Renal cortical epithelial cell (primary cell): ENCODE results near the gene ARHGDIA. TPM values are rescaled to one million over a fixed set of nuclear protein-coding genes. Genes with fewer than 3 reads are reported as not detected.
"Not testable (repeated sequence)": the region's sequence is repeated elsewhere in the genome, so short reads cannot be mapped to it uniquely, and the experiment has no call there.

Experiments used
- DNase-seq: peaks from one replicate; pipeline ENCODE4 v3.0.0-alpha.2; 2011; ENCODE audit warnings: low read depth
- total RNA-seq: library from RNA; depleted of rRNA; stranded (reverse); fragments of >200 nt; gene quantifications from 2 replicates; pipeline ENCODE4 v1.2.3, GENCODE V29; 2014

ARHGDIA gene
- total RNA-seq = 161 and 237 TPM in 2 replicates

DNA sequence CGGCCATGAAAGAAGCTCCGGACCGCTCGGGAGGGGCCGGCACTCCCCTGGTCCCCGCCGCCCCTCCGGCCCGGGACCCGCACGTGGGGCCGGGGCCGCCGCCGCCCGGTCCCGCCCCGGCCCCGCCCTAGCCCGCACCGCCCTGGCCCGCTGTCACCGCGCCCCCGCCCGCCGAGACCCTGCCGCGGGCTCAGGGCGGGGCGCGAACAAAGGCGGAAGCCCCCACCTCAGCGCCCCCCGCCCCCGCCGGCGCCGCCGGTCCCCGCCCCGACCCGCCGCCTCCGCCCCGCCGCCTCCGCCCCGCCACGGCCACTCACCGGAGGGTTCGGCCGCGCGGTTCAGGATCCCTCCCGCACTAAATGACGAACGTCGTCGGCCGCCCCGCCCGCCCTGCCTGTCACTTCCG lies at the start of gene ARHGDIA:
Gene ARHGDIA, minus strand, starts transcription at position 357 of the 406 bp plus-strand sequence. CDS start 1,407 bp downstream, outside the sequence.
- no peak for DNase-seq

DNA sequence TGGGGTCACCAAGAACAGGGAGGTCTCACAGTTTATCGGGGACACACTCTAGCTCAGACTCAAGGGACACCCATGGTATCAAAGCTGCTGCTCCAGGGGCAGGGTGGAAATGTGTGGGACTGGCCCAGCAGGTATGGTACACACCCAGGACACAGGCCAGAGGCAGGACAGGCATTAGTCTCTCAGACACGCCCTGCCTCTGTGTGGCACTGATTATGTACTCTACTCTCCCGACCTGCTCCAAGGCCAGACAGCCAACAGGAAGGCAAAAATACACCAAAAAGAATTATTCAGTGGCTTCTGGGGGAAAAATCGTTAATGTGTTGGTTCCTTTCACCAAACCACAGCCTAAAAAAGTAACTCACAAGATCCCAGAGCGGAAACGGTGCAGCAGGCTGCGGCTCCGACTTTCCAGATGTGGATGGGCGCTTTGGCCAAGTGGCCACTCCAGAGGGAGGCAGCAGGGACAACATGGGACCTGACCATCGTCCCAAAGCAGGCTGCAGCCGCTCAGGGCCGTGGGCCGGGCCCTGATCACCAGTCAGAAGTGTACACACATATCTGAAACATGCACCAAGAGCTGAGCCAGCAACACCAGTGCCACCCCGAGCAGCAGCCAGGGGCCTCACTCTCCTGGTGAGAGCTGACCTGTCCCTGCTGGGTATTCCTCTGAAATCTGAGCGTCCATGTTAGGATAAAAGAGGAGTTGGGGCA lies 47.9 kb upstream of the ARHGDIA start:
- no peak for DNase-seq

DNA sequence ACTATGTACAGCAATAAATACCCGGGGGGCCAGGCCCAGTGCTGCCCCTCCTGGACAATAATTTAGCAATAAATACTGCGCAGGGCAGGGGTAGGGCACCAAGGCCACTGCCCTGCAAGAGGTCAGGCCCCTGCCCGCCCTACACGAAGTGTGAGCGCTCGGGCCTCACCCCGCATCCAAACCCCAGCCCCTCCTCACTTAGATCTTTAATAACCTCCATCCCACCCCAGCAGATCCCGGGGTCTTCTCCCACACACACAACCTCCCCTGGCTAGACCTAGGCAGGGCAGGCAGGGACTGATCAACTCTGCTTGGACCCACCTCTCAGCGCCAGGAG lies 47.2 kb upstream of the ARHGDIA start:
- not testable (repeated sequence) for DNase-seq

DNA sequence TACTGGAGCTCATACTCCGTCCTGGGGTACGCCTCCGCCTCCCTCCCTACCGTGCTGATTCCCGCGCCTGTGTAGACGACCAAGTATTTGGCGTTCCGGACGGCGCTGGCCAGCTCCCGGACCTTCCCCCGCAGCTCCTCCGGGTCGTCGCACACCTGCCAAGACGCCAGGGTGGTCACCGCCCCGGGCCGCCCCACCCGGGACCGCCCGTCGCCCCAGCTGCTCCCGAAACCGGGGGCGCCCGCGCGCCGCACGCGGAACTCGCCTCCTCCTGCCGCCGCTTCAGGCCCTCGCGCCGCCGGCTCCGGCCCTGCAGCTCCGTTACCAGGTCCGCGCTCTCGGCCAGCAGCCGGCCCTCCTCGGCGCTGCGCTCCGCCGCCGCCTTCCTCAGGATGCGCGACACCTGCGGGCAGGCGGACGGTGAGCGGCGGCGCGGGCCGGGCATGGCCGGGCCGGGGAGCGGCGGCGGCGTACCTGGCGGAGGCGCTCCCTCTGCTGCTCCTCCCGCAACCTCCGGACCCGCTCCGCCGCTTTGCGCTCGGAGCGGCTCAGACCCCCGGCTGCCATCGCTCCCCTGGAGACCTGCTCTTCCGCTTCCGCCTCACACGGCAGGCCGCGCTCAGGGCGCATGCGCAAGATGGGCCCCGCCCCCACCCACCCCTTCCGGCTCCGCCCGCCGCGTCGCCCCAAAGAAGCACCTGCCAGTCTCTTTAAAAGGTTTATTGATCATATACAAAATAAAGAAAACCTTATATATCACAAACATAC lies 46.6 kb upstream of the ARHGDIA start, which contains the start of gene SIRT7:
Gene SIRT7, minus strand, starts transcription at position 612 of the 768 bp plus-strand sequence. Its CDS starts 45 bp downstream, at position 567.
- DNase-seq = no peak

DNA sequence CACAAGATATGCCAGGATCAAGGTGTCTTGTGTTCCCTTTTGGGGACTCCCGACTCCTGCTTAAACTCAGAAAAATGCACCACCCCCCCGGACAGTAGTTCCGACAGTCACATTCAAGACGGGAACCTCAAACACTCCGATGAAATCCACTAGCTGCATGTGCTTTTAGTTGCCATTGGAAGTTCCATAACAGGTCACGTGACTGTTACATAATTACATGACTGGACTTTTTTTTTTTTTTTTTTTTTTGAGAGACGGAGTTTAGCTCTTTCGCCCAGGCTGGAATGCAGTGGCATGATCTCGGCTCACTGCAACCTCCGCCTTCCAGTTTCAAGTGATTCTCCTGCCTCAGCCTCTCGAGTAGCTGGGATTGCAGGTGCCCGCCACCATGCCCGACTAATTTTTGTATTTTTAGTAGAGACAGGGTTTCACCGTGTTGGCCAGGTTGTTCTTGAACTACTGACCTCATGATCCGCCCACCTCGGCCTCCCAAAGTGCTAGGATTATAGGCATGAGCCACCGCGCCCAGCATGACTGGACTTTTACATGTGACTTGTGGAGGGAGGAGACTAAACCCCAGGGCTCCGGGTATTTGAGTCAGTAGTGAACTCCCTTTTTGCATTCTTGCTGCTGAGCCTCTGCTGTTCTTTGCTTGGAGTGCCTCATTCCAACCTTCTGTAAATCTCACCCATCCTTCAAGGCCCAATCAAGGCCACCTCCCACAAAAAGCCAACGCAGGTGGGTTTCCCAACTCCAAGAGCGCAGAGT lies 45.3 kb upstream of the ARHGDIA start:
- peak; percentile 74 for DNase-seq

DNA sequence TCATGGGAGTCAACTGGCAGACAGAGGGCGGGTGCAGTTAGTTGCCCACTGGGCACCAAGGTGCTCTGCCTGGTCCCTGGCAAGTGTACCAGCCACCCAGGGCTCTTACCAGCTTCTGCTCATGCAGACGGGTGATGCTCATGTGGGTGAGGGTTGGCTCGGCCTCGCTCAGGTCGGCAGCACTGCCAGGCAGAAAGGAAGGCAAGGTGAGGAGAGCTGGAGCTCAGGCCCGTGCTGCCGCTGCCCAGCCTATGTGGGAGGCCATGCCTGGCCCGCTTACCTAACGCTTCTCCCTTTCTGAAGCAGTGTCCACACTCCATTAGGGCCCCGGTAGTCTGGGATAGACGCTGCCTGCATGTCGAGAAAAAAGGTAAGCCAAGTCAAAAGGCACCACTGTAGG lies 44.2 kb upstream of the ARHGDIA start:
- no peak for DNase-seq

DNA sequence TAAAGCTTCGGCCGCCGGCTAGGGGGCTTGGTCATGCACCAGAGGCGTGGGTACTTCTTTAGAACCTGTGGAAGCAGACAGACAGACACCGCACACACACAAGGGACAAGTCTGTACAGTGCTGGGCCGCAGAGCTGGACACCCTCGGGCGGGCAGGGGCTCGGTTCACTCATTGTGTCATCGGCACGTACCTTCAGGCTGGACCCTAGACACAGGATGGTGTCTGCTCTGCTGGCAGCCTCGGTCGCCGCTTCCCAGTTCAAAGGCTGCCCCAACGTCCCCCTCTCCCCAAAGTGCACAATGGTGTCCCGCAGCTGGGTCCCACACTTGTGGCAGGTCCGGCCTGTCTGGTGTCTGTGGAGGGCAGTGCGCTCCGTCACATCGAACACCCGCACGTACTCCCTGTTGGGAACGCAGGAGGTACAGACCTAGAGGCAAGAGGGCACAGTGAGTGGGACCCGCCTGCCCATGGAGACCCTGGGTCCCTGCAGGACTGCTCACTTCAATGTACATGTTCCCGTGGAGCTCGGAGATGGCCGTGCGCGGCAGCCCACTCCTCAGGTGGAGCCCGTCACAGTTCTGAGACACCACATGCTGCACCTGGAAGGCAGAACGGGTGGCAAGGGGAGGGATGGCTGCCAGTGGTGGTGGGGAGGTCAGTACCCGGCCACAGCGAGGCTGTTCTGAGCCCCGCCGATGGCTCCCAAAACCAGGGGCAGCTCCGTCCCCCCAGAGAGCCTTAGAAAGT lies 43.1 kb upstream of the ARHGDIA start:
- DNase-seq = no peak

DNA sequence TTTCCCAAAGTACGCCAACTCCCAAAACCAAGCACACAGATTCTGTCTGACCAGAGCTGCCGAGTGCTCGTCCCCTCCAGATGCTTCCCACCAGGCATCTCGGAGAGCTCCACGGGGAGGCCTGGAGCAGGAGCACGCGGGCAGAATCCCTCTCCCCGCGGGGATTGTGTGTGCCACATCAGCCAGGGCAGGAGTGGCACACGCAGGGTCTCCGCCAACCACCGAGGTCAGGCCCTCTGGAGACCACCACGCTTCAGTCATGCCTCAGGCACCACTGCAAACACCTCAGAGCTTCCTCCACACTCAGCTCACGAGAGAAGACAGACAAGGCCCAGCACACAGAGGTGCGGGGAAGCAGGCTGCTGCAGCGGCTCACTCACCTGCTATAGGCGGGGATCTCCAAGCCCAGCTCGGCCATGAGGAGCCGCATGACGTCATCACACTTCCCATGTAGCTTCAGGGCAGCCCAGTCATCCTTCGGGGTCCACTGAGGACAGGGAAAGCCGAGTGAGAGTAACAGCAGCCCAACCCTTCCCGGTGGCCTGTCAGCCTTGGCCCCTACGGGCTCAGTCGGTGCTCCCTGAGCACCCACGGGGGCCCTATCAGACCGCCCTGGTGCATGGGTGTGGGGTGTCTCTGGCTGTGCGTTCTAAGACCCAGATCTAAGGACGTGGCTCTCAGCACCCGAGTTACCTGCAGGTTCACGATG lies 42.4 kb upstream of the ARHGDIA start:
- no peak for DNase-seq

DNA sequence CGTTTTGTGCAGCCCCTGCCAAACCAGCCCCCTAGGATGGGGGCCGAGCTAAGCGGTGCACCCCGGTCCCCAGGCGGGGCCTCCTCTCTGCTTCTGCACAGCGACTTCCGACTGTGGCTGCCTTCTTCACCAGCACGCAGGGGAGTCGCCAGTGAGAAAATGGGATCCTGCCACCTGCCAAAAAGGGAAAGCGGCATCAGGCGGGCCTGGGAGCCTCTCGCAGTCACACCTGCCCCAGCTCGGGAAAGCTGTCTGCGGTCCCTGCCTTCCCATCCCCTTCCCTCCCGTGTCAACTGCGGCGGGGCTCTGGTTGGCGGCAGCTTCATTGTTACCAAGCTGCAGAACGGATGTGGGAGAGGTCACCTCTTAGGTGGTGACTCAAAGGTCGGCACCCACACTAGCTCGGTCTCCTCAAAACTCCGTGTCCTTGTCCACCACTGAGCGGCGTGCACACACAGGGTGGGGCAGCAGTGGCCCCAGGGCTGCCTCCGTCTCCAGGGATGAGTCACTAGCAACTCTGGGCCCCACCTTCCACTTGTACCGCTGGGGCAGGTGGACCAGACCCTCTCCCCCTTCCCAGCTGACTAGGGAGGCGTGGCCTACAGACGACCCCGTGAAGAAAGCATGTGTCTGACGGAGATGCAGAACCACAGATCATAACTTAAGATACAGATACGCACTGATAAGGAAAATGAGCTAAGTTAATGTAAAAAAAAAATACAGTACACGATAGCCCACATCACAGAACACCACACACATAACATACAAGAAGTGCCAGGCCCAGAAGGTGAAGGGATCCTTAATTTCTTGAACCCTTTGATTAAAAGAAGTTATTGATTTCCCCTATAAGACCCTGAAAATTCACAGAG lies 41.5 kb upstream of the ARHGDIA start:
- DNase-seq = no peak

DNA sequence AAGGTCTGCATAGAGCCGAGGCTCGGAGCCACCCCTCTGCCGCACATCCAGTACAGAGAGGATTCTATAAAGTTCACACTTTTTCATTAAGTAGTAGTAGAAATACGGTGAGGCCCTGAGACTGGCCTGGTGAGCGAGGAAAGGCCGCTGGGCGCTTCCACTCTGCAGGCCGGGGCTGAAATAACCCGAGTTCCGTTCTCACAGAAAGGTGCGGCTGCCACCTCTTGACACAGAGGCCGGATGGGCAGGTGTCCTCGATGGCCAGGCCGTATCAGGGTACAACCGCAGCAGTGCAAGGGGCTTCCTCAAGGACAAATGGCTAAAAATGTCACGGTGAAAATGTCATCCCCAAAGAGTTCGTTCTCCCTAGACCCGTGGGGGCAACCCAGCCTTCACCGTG lies 40.8 kb upstream of the ARHGDIA start:
- no peak for DNase-seq

DNA sequence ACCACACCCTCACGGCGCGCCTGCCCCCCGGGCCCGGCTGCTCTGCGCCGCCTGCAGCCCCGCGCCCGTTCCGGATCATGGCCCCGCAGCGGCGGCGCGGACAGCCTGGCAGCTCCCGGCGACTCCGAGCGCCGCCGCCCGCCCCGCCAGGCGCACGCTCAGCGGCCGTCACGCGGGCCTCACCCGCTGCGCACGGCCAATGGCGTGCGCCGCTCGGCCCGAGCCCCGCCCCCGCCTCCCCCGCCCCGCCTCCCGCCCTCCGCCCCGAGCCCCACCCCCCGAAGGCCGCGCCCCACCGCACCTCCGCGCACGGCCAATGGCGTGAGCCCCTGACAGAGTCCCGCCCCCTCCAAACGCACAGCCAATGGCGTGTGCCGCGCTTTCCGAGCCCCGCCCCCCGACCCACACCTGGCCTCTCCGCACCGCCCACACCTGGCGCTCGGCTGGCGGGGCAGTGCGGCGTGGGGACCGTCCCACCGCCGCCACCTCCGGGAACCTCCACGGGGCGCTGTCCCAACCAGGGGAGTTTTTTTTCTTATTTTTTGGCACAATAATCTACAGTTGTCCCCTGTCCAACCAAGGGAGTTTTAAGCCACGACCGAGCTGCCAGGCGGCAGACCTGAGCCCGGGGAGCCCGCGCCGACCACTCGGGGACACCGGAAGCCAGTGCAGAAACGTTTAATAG lies 40.3 kb upstream of the ARHGDIA start, which contains the start of gene PCYT2:
Gene PCYT2, minus strand, starts transcription at position 123 of the 685 bp plus-strand sequence. Its CDS starts 44 bp downstream, at position 79.
- peak; percentile 48 for DNase-seq

DNA sequence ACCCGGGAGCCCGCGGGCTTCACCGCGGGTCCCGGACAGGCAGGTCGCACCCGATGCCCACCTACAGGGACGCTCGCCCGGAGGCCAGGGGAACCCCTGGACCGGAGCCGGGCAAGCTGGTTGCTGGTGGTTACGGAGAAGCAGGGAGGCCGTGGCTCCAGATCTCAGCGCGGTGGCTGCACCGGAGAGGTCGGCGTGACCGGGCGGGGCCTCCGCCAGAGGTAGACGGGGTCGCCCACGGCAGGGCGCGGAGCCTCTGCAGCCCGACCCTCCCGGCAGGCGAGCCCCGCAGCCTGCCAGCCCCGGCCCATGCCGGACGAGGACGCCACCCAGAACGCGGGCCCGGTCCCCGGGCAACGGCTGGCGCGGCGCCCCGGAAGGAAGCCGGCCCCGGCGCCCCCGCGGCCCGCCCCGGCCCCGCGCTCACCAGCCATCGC lies 39.7 kb upstream of the ARHGDIA start:
- no peak for DNase-seq

DNA sequence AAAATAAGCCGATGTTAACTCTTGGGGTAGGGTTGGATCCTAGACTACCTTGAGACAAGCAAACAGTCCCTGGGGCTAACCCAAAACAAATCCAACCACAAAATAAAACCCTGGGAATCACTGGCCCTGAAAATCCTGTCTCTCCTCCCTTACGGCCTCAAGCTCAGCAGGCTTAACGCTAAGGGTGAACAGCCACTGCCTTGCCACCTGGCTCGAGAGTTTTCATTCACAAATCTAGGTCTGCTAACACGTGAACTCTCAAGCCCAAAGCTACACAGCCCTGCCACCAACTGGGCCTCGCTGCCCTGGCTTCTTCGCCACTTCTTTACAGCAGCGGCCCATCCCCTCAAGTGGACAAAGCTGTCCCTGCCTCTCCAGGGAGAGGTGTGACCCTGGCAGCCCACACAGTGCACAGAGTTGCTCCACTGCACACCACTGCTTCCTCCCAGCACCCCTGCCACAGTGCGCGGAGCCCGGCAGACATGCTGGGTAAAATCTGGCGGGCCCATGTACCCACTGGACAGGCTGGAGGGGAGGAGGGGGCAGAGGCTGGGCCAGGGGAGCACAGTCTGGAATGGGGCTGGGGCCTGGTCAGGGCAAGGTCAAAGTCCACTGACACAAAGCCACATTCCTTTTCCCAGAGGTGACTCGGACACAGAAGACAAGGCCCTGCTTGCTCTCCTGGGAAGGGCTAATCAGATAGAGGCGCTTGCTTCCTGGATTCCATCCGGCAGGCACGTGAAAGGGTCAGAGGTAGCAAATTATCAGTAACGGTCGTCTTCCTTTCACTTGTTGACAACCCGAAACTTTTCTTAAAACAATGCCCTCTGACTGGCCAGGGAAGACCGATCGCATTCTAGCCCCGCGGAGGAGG lies 39.1 kb upstream of the ARHGDIA start:
- no peak for DNase-seq

DNA sequence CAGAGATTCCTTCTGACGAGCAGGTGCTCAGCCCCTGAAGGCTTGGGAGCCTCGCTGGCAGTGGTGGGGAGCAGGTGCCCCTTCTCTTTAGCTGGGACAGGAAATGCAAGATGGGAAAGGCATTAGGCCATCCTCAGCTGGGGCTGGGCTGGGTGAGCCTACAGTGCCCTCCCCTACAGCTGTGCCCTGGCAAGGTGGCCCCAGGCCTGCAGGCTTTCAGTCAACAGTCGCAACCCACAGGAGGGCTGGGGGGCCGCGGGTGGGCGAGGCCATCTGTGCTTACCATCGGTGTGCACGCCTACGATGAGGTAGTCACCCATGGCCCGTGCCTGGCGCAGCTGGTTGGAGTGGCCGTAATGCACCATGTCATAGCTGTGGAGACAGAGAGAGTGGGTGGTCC lies 38.1 kb upstream of the ARHGDIA start:
- DNase-seq = no peak

DNA sequence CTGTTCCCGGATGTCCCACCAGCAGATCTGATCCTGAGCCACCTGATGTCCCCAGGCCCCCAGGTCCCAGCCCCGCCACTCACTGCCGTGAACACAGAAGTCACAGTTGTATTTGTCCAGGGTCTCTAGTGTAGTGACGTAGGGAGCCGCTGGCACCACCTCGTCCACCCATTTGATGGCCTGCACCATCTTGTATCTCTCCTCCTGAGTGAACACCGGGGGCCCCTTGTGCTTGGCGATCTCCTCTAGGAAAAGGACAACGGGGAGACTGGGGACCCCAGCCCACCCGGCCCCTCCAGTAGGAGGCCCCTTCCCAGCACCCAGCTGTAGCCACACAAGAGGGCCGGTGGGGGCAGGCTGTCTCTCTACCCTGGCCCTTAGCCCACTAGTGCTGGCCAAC lies 37.7 kb upstream of the ARHGDIA start:
- no peak for DNase-seq

DNA sequence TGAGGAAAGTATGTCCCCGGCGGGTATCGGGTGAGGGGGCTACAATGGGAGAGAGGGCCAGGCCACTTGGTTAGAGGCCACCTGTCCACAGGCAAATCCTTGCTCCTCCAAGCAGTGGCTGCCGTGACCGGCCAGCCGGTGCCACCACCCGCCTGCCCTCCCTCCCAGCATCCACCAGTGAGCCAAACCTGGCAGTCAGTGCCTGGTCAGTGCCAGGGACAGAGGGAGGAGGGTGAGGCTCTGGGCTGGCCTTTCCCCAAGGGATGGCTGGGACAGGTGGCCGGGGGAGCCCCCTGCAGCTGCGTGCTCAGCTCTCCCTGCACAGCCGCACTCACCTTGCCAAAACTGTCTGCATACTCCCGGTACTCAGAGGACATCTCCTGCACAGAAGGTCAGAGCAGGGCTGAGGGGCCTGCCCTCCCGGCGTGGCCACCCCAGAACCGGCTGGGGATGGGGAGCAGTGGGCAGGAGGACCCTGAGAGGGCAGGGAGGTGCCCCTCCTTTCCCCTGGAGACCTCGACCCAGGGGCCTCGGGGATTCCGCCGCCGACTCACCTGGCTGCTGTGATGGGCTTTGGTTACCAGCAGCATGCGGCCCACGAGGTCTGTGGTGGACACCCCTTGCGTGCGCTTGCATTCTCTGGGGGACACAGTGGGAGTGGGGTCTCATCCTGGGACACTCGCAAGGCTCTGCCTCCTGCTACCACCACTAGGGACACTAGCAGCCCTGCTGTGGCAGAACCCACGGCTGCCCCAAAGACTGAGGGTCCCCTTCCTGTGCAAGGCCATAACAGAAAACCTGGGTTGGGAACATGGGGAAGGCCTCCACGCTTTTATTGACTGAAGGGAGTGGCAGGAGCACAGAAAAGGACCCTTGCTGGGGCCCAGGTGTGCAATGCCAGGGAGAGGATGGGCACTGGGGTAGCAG lies 36.3 kb upstream of the ARHGDIA start:
- DNase-seq = no peak
